22Rv1 (cell line): ENCODE data around the gene DEPDC5.

Experiments used
- H3K27ac ChIP-seq: fragments of 450-650 bp; 2 replicates; pipeline ENCODE4 v1.5.1; 2017
- ZFX ChIP-seq: fragments of 450-650 bp; IDR thresholded peaks from 2 replicates; pipeline ENCODE4 v1.6.1; 2017; ENCODE audit warnings: antibody characterized with exemption, borderline replicate concordance
- TF ChIP-seq, protein P1 (sequence below): fragments of 450-650 bp; IDR thresholded peaks from 2 replicates; pipeline ENCODE4 v1.5.1; 2017; ENCODE audit warnings: mild to moderate bottlenecking

DEPDC5 gene

DNA sequence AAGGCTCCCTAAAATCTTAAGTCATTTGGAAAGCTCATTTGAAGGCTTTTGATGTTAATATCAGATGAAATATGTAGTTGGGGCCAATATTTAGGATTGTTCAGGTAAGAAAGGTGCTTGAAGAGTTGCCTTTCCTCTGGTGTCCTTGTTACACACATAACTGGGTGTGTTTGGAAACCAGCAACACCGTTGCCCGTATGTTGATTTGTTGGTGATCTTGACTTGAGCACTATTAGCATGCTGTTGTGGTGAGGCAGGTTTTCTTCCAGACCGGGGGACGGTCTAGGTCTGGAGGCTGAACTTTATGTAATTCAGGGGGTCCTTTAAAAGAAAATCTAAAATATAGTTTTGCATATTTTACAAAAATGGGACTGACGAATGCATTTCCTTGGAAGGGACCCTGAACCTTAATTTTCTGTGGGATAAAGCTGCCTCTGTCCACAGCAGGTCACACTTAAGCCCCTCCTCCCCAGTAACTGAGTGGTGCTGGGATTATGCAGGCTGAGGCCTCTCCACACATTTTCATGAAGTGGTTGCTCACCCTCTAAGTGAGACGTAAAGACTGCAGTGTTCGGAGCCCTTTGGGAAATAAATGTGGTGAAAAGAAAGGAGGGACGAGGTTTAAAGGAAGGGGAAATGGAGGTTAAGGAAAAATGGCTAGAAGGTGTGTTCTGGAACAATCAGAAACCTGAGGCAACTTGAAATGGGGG lies 192.3 kb downstream of the DEPDC5 start:
- TF ChIP-seq, protein P1, sequence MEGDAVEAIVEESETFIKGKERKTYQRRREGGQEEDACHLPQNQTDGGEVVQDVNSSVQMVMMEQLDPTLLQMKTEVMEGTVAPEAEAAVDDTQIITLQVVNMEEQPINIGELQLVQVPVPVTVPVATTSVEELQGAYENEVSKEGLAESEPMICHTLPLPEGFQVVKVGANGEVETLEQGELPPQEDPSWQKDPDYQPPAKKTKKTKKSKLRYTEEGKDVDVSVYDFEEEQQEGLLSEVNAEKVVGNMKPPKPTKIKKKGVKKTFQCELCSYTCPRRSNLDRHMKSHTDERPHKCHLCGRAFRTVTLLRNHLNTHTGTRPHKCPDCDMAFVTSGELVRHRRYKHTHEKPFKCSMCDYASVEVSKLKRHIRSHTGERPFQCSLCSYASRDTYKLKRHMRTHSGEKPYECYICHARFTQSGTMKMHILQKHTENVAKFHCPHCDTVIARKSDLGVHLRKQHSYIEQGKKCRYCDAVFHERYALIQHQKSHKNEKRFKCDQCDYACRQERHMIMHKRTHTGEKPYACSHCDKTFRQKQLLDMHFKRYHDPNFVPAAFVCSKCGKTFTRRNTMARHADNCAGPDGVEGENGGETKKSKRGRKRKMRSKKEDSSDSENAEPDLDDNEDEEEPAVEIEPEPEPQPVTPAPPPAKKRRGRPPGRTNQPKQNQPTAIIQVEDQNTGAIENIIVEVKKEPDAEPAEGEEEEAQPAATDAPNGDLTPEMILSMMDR: no peak
- TF ChIP-seq ZFX: no peak
- H3K27ac ChIP-seq: peak overlapping the region; percentile 94

DNA sequence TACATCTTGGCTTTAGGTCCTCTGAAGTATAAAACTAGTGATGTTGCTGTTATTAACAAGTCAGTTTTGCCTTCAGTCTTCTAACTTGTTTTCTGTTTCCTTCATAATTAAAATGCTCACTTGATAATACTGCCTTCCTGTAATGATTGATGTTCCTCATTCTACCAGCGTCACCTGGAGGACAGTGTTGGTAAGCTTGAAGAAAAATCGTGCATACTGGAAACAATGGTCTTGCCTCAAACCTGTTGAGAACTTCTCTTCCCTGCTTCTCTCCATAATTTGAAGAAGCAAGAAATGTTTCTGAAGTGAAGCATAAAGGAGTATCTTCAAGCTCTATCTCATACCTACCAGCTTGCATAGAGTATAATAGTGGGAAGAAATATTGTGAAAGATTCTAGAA lies 193.5 kb downstream of the DEPDC5 start:
- 0 out of 2 replicates have a peak overlapping the region, but pooled peaks have one; percentile 94 for H3K27ac ChIP-seq
- TF ChIP-seq, protein P1: peak; percentile 60
- TF ChIP-seq ZFX: no peak

DNA sequence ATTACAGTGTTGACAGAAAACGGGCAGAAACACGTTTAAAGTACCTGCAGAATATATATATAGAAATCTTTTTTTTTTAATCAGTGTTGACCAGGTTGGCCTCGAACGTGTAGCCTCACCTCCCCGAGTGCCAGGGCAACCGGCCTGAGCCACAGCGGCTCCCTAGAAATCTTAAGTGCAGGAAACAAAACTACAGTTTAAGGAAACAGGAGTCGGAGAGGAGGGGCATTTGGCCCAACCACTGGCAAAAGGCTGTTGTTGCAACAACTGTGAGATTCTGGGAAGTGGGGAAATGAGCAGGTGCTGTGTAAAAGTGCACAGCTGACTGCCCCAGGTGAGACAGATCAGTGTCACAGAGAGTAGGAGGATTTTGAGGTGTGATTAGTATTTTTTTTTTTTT lies 194.2 kb downstream of the DEPDC5 start:
- no peak overlapping the region for H3K27ac ChIP-seq
- TF ChIP-seq, protein P1: no peak
- no peak for TF ChIP-seq ZFX

DNA sequence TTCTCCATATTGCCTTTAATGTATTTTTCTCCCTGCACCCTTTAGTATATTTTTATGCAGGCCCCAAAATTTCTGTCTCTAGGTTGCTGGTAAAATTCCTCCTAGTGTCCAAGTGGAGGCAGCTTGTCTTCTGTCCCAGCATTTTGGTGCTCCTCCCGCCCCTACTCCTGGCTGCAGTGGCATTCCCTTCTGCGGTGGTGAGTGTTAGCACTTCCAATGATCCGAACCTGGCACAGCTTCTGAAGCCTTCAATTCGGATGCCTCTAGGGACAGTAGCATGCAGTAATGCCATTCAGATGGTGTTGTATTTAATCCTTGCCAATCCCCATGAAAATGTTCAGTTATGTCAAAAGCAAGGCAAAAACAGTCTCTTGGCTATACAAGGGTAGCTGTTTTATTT lies 196.4 kb downstream of the DEPDC5 start:
- no peak for TF ChIP-seq ZFX
- TF ChIP-seq, protein P1: no peak
- H3K27ac ChIP-seq: peak overlapping the region; percentile 19; the same call in 1 of the 2 replicates

DNA sequence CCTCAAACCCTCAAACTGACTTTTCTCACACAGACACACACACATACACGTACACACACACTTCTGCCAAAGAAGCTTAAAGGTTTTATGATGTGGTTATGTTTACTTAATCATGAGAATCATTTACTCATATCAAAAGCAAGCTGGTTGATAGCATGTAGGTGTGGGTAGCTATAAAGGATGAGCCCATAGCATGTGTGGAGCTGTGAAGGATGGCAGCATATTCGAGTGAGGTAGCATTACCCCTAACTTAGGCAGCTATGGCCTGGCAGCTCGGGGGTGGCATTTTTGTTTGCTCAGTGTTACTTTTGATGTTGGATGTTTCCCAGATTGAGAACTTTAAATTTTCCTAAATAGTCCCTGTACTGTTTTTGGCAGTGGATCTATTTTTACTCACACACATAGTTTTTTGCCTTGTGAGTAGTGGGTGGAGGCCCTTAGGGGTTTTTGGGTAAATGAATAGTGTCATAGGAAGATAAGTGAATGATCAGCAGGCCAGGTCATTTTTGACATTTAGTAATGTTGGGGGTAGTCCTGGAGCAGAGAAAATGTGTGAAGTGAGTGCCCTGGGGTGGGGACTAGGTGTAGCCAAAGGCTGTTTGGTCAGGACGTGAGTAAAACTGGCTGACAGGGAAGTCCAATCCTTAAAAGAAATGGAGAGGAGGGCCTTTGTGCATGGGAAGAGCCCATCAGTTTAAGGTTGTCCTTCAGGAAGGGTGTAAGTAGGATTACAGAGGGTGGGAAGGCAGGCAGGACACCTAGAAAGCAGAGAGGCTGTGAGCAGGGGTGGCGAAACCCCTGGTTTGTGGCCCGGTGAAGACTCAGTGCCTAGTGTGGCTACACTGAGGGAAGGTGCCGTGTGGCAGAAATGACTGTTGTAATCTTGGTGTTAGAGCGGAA lies 197.6 kb downstream of the DEPDC5 start:
- no peak for TF ChIP-seq ZFX
- TF ChIP-seq, protein P1: no peak

DNA sequence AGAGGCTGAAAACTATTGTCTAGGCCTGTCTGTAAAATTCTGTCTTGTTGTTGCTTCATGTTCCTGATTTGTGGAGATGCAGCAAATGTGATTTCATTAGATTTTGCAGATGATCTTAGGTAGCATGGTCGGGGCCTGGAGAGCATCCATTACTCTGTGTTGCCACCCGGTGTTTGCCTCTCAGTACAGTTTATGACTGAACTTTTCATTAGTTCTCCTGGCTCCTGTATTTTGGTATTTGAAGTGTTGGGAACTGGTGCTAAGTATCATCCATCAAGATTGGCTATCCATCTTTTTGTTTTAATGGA lies 198.2 kb downstream of the DEPDC5 start:
- peak overlapping the region; percentile 19; the same call in 1 of the 2 replicates for H3K27ac ChIP-seq
- TF ChIP-seq, protein P1: no peak
- TF ChIP-seq ZFX: no peak

More for the DNA sequence above, 197.6 kb downstream of the DEPDC5 start:
- H3K27ac ChIP-seq: peak overlapping the region; percentile 19; the same call in 1 of the 2 replicates

DNA sequence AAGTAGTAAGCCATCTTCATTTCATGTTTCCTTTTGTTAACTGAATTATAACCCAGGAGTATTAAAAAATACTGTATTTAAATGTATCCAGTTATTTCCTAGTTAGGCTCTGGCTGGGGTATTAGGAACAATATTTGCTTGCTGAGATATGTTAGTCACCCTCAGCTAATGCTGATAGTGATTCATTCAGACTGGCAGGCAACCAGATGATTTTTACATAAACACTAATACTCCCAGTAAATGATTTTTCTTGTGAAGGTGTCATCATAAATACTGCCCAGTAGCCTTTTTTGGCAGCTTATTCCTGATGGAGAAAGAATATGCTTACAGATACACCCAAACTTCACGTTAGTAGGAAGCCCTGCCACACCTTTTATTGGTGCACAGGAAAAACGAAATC lies 198.7 kb downstream of the DEPDC5 start:
- H3K27ac ChIP-seq: 0 out of 2 replicates have a peak overlapping the region, but pooled peaks have one; percentile 19
- TF ChIP-seq, protein P1: no peak
- no peak for TF ChIP-seq ZFX
